Panc1 (cell line): Measurements from ENCODE around the gene PRKAG2. TPM values are rescaled to one million over a fixed set of nuclear protein-coding genes. Genes with fewer than 3 reads are reported as not detected.

Experiments used
- ATAC-seq: fragments of 200-7000 bp; cut with Tn5 transposase; 2 replicates; pipeline ENCODE4 v1.9.1; 2020; ENCODE audit warnings: mild to moderate bottlenecking, moderate library complexity
- BruUV-seq: library from RNA; stranded (reverse); fragments of 400-500 nt; replicated peaks from 2 replicates; lab custom pipeline; 2021; lab: Mats Ljungman, UMichigan
- CTCF ChIA-PET: fragments of 300-600 bp; sonication (Branson Sonifier 250); formaldehyde crosslinking; loops from one replicate; lab custom pipeline; 2022; ENCODE audit warnings: antibody characterized with exemption; lab: Charles Lee
- POLR2A ChIA-PET: fragments of 300-600 bp; sonication (Branson Sonifier 250); formaldehyde crosslinking; loops from one replicate; lab custom pipeline; 2022; ENCODE audit warnings: antibody characterized with exemption; lab: Charles Lee
- DNase-seq: peaks from one replicate; pipeline ENCODE4 v3.0.0-alpha.2; 2010; ENCODE audit warnings: low read depth, low spot score
- H3K27ac ChIP-seq: 2 replicates; pipeline ENCODE4 v1.5.1; 2011; ENCODE audit warnings: mild to moderate bottlenecking, low read length, inconsistent platforms
- H3K27me3 ChIP-seq: fragments of 200-500 bp; sonication (Bioruptor generic); 2 replicates; pipeline ENCODE4 v1.6.0; 2014; ENCODE audit warnings: low read length, inconsistent platforms; ENCODE audit not compliant: control insufficient read depth, insufficient read depth
- H3K36me3 ChIP-seq: fragments of 200-500 bp; sonication (Bioruptor generic); 2 replicates; pipeline ENCODE4 v1.5.1; 2014; ENCODE audit warnings: inconsistent platforms, mild to moderate bottlenecking, low read length, moderate library complexity; ENCODE audit not compliant: control insufficient read depth, insufficient read depth
- H3K4me1 ChIP-seq: 2 replicates; pipeline ENCODE4 v1.5.1; 2011; ENCODE audit warnings: inconsistent platforms, mild to moderate bottlenecking, low read length, moderate library complexity; ENCODE audit not compliant: control insufficient read depth, insufficient read depth
- H3K4me3 ChIP-seq, 2 experiments: 2 replicates each; pipeline ENCODE4 v1.5.1; 2011 to 2012; ENCODE audit warnings: low read depth in 2 of 2, low read length in 2 of 2, mild to moderate bottlenecking in 2 of 2, inconsistent platforms in 1 of 2, moderate library complexity in 1 of 2
- H3K9me3 ChIP-seq: fragments of 200-500 bp; sonication (Bioruptor generic); 2 replicates; pipeline ENCODE4 v1.5.1; 2014; ENCODE audit warnings: low read depth, mild to moderate bottlenecking, inconsistent platforms, low read length, moderate library complexity; ENCODE audit not compliant: control insufficient read depth, insufficient read depth
- CTCF ChIP-seq: fragments of 450-650 bp; IDR thresholded peaks from 2 replicates; pipeline ENCODE4 v1.5.1; 2017; ENCODE audit warnings: mild to moderate bottlenecking
- POLR2AphosphoS5 ChIP-seq: IDR thresholded peaks from 2 replicates; pipeline ENCODE4 v1.6.1; 2012; ENCODE audit warnings: mild to moderate bottlenecking, low read depth, low read length, moderate library complexity
- REST ChIP-seq, 2 experiments: IDR thresholded peaks; 2 replicates each; pipeline ENCODE4 v1.6.1; 2011 to 2012; ENCODE audit warnings: low read depth in 2 of 2, control low read depth in 1 of 2, low read length in 1 of 2, mild to moderate bottlenecking in 1 of 2, moderate library complexity in 1 of 2; ENCODE audit not compliant: insufficient read depth in 1 of 2
- SIN3A ChIP-seq: IDR thresholded peaks from 2 replicates; pipeline ENCODE4 v1.6.1; 2012; ENCODE audit warnings: low read depth, mild to moderate bottlenecking, low read length, moderate library complexity, borderline replicate concordance; ENCODE audit not compliant: insufficient read depth
- TCF7L2 ChIP-seq: IDR thresholded peaks from 2 replicates; pipeline ENCODE4 v1.6.1; 2011; ENCODE audit warnings: mild to moderate bottlenecking, low read depth, low read length, inconsistent platforms
- in situ Hi-C: cut with HindIII; loops from 2 replicates; pipeline ENCODE4 v1.10.0; 2016; ENCODE audit warnings: low sequenced_read_pairs, low pct_unique_long_range_greater_than_20kb
- intact Hi-C: fragments of 100-400 bp; cut with micrococcal nuclease; formaldehyde crosslinking; loops from one replicate; pipeline ENCODE4 v1.10.0; 2022; ENCODE audit not compliant: unreplicated experiment
- total RNA-seq: library from RNA; stranded (reverse); gene quantifications from one replicate; pipeline ENCODE4 v1.2.1, GENCODE V29; 2021; ENCODE audit not compliant: unreplicated experiment

Gene PRKAG2
- total RNA-seq, 1 experiment from 2014 or later: 71.6 TPM

GRCh38 chr7:151857412-151857811 lies 19.5 kb downstream of the PRKAG2 start:
- no peaks in the 10 kb centered on the region for H3K27me3 ChIP-seq
- ChIA-PET CTCF (no interaction called here), POLR2A (no interaction called here)
- no peak for TF ChIP-seq REST (IDR thresholded peaks at IDR 0.05; ENCODE audit: insufficient read depth in 1 of 2, low read depth in 2 of 2, low read length in 1 of 2)
- no peak for TF ChIP-seq SIN3A
- no peak for TF ChIP-seq CTCF
- TF ChIP-seq TCF7L2: no peak
- no peak for TF ChIP-seq POLR2AphosphoS5
- H3K36me3 ChIP-seq: no peaks in the 10 kb centered on the region
- peaks cover 6% of the 10 kb centered on the region; the same call in 1 of the 2 replicates for H3K4me1 ChIP-seq
- intact Hi-C loops (no loop called here), in situ Hi-C loops (no loop called here)
- no peaks in the 10 kb centered on the region for H3K9me3 ChIP-seq
- no peak for ATAC-seq
- no peak for DNase-seq
- BruUV-seq: no TSS peak
- H3K4me3 ChIP-seq: no peak overlapping the region
- no peak overlapping the region for H3K27ac ChIP-seq

- peaks cover 9% of the 10 kb centered on the region; the same call in 1 of the 2 replicates for H3K4me1 ChIP-seq
- H3K27me3 ChIP-seq: no peaks in the 10 kb centered on the region
- TF ChIP-seq CTCF: no peak
- TF ChIP-seq REST (IDR thresholded peaks at IDR 0.05; ENCODE audit: insufficient read depth in 1 of 2, low read depth in 2 of 2, low read length in 1 of 2): no peak
- TF ChIP-seq TCF7L2: no peak
- TF ChIP-seq SIN3A: no peak
- TF ChIP-seq POLR2AphosphoS5: no peak
- no peak overlapping the region for H3K4me3 ChIP-seq
- no peaks in the 10 kb centered on the region for H3K9me3 ChIP-seq
- no peak overlapping the region for H3K27ac ChIP-seq
- no peak for DNase-seq
- intact Hi-C loops: no loop called here
- no peak for ATAC-seq
- H3K36me3 ChIP-seq: no peaks in the 10 kb centered on the region
- ChIA-PET CTCF (no interaction called here), POLR2A (no interaction called here)
- no TSS peak for BruUV-seq
- in situ Hi-C loops: no loop called here
Measured at GRCh38 chr7:151856516-151856915, 20.4 kb downstream of the PRKAG2 start.
